Measurements from ENCODE around the gene FOXO3B.
"Not testable (repeated sequence)": the region's sequence is repeated elsewhere in the genome, so short reads cannot be mapped to it uniquely, and the experiment has no call there.

FOXO3B gene

DNA sequence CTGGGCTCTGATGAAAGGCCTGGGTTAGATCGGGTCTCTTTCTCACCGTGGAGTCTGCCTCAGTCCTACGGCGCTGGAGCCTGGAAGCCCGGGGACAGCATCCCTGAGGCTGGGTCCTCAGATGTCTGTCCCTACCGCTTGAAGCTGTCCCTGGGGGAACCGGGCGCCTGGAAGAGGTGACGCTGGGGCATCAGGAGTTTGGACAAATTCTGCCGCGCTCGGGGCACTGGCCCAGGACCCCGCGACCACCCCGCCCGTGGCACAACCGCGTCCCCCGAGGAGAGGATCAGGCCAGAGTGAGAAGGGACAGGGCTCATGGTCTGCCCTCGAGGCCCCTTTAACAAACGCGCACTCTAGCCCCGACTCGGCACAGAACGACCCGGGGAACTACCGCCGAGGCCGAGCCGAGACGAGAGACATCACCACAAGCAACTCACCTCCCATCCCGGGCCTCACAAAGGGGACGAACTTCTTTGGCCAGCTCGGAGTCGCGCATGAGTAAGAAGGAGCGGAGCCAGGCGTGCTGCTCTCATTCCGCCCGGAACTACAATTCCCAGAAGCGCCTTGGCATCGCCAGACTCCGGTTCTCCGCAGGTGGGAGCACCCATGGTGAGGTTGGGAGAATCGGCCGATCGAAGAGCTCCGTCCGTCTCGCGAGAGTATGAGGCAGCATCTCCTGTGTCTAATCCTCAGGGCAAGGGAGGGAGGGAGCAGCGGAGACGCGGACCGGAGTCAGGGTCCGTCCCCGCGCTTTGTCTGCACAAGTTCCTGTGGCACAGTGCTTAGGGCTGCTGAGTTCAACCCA, at the start of gene FOXO3B:
Gene FOXO3B (minus strand): TSS at position 548 of the 805 bp plus-strand sequence. CDS start 663 bp downstream, outside the sequence.
- peak; percentile 96 for DNase-seq (ENCODE audit: low read depth)
- peak within 1 kb of the TSS; percentile 53 for H3K4me3 ChIP-seq (ENCODE audit: control insufficient read depth, low read depth, low read length)

DNA sequence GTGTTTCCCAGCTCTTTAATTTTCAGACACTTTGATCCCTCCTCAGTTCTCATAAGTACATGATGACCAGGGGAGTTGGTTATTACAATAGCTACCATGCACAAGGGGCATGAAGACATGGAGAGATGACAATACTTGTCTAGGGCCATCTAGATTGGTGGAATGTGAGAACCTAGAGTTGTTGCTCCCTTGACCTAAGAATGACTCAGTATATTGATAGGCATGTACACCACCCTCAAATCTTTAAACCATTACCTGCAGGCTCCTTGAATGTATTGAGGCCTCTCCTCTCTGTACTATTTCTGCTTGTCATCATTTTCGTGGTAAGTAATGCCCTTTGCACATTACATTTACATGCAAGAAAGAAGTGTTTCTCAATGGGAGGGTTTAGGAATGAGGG, 41.4 kb upstream of the FOXO3B start:
- DNase-seq (ENCODE audit: low read depth); H3K4me3 ChIP-seq (ENCODE audit: control insufficient read depth, low read depth, low read length): not testable (repeated sequence)

DNA sequence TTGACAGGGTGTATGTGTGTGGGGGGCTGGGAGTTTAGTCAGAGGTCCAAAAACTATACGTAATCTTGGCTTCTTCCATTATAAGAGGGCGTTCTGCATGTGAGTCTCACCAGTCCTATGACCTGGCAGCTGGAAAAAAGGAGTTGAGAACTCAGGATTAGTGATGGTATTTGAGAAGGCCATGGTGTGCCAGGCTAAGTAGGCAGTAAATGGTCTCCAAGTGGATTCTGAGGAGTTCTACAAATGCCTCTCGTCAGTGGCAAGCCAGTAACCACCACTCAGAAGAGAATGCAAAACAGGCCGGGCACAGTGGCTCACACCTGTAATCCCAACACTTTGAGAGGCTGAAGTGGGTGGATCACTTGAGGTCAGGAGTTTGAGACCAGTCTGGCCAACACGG, 40.5 kb upstream of the FOXO3B start:
- not testable (repeated sequence) for DNase-seq (ENCODE audit: low read depth); H3K4me3 ChIP-seq (ENCODE audit: control insufficient read depth, low read depth, low read length)

DNA sequence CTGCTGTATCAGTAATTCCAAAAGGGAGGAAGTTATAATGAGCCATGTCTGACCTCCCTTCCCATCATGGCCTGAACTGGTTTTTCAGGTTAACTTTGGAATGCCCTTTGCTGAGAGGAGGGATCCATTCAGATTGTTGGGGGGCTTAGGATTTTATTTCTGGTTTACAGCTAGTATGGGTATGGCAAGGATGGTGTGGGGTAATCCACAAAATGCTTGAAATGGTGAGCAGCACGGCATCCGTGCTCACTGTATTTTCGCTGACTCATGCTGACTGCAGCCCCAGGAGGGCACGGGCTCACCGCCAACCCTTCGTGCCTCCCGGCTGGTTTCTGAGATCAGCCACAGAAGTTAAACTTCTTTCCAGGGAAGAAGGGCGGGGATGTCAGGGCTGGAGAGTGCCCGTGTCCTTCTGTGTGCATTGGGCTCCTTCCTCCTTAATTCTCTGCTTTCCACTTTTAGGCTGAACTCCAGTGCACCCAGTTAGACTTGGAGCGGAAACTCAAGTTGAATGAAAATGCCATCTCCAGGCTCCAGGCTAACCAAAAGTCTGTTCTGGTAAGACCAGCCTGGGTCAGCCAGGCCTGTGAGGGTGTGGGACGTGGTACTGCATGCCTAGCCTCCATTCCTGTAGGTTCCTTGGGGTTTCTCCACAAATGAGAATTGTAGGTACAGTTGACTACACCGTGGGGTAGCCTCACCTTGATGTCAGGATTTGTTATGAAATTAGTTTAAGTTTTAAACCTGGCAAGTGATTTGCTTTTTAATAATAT, 39.8 kb upstream of the FOXO3B start:
- not testable (repeated sequence) for DNase-seq (ENCODE audit: low read depth); H3K4me3 ChIP-seq (ENCODE audit: control insufficient read depth, low read depth, low read length)

DNA sequence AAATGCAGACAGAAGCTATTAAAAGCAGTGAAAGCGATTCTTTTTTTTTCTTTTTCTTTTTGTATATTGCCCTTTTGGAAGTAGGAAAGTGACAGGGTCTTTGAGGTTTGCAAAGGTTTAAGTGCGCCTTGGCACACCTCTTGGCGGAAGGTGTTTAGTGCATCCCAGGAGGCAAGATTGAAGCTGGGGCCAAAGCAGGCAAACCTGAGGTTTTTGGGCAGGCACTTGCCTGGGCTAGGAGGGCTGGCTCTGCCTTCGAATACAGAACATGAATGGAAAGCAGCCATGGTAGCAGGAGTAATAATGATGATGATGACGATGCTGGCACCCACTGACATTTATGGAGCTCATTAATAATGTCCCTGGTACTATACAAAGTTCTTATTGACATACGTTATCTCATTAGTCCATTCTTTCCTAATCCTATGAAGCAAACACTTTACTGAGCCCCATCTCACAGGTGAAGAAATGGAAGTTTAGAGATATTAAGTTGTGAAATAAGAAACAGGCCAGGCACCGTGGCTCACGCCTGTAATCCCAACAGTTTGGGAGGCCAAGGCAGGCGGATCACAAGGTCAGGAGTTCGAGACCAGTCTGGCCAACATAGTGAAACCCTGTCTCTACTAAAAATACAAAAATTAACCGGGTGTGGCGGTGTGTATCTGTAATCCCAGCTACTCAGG, 37.5 kb upstream of the FOXO3B start:
- not testable (repeated sequence) for H3K4me3 ChIP-seq (ENCODE audit: control insufficient read depth, low read depth, low read length)

DNA sequence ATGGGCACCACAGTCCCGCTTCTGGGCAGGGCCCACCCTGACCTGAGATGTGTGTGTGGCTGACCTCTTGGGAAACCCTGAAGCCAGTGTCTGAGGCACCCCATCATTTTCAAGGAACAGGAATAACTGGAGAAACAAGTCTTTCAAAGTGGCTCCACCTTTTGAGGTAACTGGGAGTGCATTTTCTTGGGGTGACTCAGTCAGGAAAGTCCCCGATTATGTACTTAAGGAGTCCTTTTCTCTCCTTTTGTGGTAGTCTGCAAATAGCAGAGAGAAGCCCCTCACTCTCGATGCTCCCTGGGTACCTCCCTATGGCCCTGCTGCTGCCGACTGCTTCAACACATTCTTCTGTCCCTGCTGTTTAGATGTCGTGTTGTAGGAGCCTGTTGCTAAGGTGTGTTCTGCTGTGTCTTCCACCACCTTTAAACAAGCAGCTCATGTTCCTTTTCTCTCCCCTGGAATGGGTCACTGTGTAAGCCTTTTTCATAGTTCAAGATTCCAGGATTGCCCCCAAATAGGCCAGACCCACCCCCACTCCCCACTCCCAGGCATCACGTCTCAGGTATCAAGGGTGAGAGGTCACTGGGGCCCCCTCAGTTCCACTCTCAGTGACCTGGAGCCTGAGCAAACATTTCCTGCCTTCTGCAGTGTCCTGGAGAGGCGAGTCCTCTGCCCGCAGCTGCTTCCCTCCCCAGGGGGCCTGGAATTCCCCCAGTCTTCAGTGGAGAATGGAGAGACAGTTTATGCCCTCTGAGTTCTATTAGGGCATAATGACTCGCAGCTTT, 36.7 kb upstream of the FOXO3B start:
- not testable (repeated sequence) for H3K4me3 ChIP-seq (ENCODE audit: control insufficient read depth, low read depth, low read length); DNase-seq (ENCODE audit: low read depth)

More for the DNA sequence above, 37.5 kb upstream of the FOXO3B start:
- DNase-seq (ENCODE audit: low read depth), result not testable (repeated sequence)

DNA sequence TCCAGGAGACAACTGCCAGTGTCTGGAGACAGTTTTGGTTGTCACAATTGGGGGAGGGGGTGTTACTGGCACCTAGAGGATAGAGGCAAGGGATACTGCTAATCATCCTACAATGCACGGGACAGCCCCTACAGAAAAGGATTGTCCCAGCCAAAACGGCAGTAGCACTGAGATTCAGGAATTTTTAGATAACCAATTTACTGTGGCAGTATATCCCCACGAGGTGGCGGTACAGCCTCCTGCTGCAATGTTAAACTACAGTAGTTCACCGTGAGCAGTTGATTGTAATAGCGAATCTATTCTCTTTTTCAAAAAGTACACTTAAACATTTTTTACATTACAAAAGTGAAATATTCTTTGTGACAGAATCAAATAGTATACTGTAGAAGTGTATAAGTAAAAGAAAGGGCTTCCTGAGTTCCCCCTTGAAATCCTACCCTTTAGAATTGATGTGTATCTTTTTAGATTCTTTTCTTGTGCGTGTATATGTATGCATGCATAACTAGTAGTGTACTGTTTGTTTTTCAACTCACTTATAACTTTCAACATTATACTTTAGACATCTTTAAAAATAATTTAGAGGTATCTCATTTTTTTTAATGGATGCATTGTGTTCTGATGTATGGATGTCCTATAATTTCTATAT, 30.4 kb upstream of the FOXO3B start:
- H3K4me3 ChIP-seq (ENCODE audit: control insufficient read depth, low read depth, low read length), result not testable (repeated sequence)
- TF ChIP-seq, protein P1, sequence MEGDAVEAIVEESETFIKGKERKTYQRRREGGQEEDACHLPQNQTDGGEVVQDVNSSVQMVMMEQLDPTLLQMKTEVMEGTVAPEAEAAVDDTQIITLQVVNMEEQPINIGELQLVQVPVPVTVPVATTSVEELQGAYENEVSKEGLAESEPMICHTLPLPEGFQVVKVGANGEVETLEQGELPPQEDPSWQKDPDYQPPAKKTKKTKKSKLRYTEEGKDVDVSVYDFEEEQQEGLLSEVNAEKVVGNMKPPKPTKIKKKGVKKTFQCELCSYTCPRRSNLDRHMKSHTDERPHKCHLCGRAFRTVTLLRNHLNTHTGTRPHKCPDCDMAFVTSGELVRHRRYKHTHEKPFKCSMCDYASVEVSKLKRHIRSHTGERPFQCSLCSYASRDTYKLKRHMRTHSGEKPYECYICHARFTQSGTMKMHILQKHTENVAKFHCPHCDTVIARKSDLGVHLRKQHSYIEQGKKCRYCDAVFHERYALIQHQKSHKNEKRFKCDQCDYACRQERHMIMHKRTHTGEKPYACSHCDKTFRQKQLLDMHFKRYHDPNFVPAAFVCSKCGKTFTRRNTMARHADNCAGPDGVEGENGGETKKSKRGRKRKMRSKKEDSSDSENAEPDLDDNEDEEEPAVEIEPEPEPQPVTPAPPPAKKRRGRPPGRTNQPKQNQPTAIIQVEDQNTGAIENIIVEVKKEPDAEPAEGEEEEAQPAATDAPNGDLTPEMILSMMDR (conservative IDR thresholded peaks at IDR 0.05; ENCODE audit: control insufficient read depth, insufficient read depth, low read depth, low read length), result peak; percentile 47
- DNase-seq (ENCODE audit: low read depth), result peak; percentile 64

DNA sequence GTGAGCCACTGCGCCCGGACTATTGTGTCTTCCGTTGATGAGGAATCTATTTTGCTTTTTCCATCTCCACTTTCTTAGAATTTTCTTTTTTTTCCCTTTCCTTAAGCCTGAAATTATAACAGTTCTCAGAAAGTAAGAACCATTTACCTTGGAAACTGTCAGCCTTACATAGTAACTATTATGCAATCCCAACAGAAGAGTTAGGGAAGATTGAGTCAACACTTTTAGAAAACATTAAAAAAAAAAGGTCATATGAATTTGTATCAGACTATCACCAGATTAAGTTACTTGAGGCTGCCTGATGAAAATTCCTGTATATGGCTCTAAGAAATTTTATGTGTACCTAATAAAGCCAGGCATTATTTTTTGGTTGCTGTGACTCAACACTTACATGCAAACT, 26.1 kb upstream of the FOXO3B start:
- not testable (repeated sequence) for DNase-seq (ENCODE audit: low read depth)

DNA sequence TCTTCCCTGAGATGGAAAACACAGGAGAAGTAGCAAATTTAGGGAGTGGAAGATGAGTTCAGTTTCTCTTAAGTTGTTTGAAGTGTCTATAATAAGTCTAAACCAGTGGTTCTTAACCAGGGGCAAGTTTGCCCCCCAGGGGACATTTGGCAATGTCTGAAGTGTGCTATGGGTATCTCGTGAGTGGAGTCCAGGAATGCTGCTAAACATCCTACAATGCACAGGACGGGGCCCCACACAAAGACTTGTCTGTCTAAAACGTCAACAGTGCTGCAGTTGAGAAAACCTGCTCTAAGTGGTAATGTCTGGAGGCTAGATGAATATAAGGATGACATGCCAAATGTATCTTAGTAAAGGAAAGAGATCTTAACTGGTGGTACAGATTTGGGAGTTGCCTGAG, 23.8 kb upstream of the FOXO3B start:
- DNase-seq (ENCODE audit: low read depth); H3K4me3 ChIP-seq (ENCODE audit: control insufficient read depth, low read depth, low read length): not testable (repeated sequence)

More for the DNA sequence above, 26.1 kb upstream of the FOXO3B start:
- H3K4me3 ChIP-seq (ENCODE audit: control insufficient read depth, low read depth, low read length), result not testable (repeated sequence)

DNA sequence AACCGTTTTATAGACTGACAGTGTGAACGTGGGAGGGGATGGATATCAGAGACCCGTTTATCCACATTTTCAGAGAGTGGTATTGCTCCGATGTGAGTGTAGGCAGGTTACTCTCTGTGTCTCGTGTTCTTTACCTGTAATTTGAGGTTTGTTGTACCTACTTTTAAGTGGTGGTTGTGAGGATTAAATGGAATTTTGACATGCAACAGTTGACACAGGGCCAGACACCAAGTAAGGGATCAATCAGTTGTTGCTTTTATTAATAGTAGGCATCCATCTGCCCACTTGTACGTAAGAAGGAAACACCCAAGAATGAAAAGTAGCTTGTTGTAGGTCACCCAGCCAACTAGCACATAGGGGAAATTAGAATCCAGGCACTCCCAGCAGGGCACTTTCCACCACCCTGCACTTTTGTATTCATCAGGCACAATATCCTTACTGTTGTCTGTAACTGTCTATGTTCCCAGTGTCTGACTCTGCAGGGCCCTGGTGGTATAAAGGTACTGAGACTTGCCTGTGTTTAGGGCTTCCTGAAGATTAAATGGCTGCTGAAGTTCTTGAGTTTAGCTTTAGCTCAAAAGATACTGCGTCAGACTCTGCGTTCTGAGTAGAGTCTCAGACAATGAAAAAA, 16.5 kb upstream of the FOXO3B start:
- not testable (repeated sequence) for DNase-seq (ENCODE audit: low read depth)

DNA sequence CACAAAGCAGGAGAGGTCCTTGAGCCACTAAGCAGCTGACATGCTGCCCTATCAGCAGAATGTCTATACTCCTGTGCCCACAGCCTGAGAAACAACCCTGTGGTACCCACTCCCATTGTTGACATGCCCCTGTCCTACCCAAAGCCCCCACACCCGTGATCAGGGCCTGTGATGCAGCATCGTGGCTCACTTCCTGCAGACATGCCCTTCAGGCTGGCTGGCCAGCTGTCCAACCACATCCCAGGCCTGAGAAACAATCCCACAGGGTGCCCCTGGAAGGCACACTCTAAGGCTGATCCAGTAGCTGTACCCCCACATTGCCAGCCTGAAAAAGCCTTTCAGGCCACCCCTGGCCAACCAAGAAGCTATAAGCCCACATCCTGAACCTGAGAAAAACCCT, 13.0 kb upstream of the FOXO3B start:
- H3K4me3 ChIP-seq (ENCODE audit: control insufficient read depth, low read depth, low read length); DNase-seq (ENCODE audit: low read depth): not testable (repeated sequence)

More for the DNA sequence above, 16.5 kb upstream of the FOXO3B start:
- peak overlapping the region; percentile 59 for H3K4me3 ChIP-seq (ENCODE audit: control insufficient read depth, low read depth, low read length)

DNA sequence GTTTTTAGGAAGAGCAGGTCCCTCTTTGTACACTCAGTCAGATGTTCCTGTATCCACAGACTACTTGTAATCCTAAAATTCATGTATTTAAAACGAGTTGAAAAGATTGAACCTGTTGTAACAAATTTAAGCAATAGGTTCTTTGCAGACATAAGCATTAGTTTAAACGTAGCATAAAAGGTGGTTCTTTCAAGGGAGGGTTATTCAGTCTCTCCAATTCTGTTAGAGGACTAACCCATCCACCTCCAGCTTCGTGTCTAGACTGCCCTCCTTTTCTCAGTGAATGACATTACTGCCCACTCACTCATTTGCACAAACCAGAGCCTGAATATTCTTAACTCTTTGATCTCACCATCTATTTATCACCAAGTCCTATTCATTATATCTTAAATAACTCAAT, 554 bp upstream of the FOXO3B start:
- peak overlapping the region; percentile 53 for H3K4me3 ChIP-seq (ENCODE audit: control insufficient read depth, low read depth, low read length)
- not testable (repeated sequence) for DNase-seq (ENCODE audit: low read depth)

DNA sequence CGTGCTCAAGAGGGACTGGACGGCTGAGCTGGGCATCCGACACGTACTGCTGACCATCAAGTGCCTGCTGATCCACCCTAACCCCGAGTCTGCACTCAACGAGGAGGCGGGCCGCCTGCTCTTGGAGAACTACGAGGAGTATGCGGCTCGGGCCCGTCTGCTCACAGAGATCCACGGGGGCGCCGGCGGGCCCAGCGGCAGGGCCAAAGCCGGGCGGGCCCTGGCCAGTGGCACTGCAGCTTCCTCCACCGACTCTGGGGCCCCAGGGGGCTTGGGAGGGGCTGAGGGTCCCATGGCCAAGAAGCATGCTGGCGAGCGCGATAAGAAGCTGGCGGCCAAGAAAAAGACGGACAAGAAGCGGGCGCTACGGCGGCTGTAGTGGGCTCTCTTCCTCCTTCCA, 4.7 kb downstream of the FOXO3B start:
- DNase-seq (ENCODE audit: low read depth); H3K4me3 ChIP-seq (ENCODE audit: control insufficient read depth, low read depth, low read length): not testable (repeated sequence)

DNA sequence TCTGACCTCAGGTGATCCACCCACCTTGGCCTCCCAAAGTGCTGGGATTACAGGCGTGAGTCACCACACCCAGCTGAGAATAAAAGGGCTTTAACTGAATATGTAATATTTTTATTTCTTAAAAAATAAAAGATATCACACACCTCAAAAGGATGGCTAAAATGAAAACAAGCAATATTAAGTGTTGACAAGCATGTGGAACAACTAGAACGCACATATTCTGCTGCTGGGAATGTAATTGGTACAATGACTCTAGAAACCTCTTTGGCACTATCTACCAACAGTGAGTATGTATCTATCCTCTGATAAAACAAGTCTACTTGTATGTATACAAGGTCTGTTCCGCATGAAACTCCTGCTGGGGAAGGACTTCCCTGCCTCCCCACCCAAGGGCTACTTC, 5.2 kb downstream of the FOXO3B start:
- DNase-seq (ENCODE audit: low read depth); H3K4me3 ChIP-seq (ENCODE audit: control insufficient read depth, low read depth, low read length): not testable (repeated sequence)

DNA sequence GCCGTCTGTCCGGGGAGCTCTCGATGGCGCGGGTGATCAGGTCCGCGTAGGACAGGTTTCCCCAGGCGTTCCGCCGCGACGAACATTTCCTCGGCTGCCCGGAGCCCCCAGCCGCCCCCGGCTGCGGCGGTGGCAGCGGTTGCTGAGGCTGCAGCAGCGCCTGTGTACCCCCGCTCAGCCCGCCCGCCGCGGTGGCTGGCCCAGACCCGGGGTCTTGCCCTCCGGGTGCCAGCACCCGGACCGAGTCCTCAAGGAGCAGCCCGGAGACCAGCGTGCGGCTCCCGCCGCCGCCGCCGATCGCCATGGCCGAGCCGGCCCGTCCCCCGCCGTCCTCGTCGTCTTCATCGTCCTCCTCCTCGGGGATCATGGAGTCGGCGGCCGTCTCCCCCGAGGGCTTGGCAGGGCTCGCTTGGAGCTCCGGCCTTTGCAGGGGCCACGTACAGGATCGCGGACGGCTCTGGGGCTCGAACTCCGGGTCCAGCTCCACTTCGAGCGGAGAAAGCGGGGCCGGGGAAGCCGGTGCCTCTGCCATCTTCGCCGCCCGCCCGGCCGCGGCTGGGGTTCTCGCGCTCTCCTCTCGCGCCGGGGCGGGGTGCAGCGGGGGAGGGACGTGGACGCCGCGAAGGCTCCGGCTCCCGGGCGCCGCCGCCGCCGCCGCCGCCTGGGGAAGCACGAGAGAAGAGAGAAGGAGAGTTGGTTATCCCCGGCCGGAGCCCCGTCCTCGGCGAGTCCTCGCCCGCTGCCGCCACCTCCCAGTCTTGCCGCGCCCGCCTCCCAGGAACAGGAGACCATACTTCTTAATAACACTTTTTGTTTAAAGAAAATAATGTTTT, 9.5 kb downstream of the FOXO3B start:
- not testable (repeated sequence) for H3K4me3 ChIP-seq (ENCODE audit: control insufficient read depth, low read depth, low read length); DNase-seq (ENCODE audit: low read depth)
